Measurements from ENCODE around the gene C1orf56.

Gene C1orf56

GRCh38 chr1:151007853-151008243 is 39.7 kb upstream of the C1orf56 start:
- WGBS (ENCODE audit: extremely low coverage, insufficient coverage, low lambda C conversion rate) = no CpG with 5 or more reads among the region's 4 CpGs
- DNase-seq = no peak
- no peak overlapping the region for H3K27ac ChIP-seq (ENCODE audit: low read depth, low read length)
- peak overlapping the region; percentile 65 for H3K56ac ChIP-seq (ENCODE audit: low read length)
- peak overlapping the region; percentile 14 for H3K4me2 ChIP-seq (ENCODE audit: low read length)
- H2AK5ac ChIP-seq (ENCODE audit: low read length) = no peak overlapping the region
- H3K27me3 ChIP-seq (ENCODE audit: insufficient read depth, low read length, poor library complexity) = no peaks in the 10 kb centered on the region
- H4K8ac ChIP-seq (ENCODE audit: low read depth, low read length) = no peak overlapping the region
- H3K4me3 ChIP-seq (ENCODE audit: low read length) = no peak overlapping the region
- no peak overlapping the region for H2BK120ac ChIP-seq (ENCODE audit: low read depth, low read length)
- no peak overlapping the region for H2BK15ac ChIP-seq (replicated peaks; ENCODE audit: low read depth)
- H3K36me3 ChIP-seq (ENCODE audit: control insufficient read depth, insufficient read depth, low read length) = no peaks in the 10 kb centered on the region
- H3K4ac ChIP-seq (ENCODE audit: low read depth, low read length) = no peak overlapping the region
- no peaks in the 10 kb centered on the region for H3K79me2 ChIP-seq (ENCODE audit: control insufficient read depth, insufficient read depth, low read length)
- no peak overlapping the region for H4K5ac ChIP-seq (ENCODE audit: low read length)
- no peak overlapping the region for H3K18ac ChIP-seq (ENCODE audit: low read length)
- peak overlapping the region; percentile 14 for H3K9ac ChIP-seq (ENCODE audit: low read length)
- peaks cover 7% of the 10 kb centered on the region for H3K4me1 ChIP-seq (ENCODE audit: control insufficient read depth, low read depth, low read length)
- peaks cover 2% of the 10 kb centered on the region for H3K79me1 ChIP-seq (ENCODE audit: low read length)
- H2BK5ac ChIP-seq (ENCODE audit: low read length) = no peak overlapping the region
- no peak overlapping the region for H3K23ac ChIP-seq (ENCODE audit: low read length)

DNA sequence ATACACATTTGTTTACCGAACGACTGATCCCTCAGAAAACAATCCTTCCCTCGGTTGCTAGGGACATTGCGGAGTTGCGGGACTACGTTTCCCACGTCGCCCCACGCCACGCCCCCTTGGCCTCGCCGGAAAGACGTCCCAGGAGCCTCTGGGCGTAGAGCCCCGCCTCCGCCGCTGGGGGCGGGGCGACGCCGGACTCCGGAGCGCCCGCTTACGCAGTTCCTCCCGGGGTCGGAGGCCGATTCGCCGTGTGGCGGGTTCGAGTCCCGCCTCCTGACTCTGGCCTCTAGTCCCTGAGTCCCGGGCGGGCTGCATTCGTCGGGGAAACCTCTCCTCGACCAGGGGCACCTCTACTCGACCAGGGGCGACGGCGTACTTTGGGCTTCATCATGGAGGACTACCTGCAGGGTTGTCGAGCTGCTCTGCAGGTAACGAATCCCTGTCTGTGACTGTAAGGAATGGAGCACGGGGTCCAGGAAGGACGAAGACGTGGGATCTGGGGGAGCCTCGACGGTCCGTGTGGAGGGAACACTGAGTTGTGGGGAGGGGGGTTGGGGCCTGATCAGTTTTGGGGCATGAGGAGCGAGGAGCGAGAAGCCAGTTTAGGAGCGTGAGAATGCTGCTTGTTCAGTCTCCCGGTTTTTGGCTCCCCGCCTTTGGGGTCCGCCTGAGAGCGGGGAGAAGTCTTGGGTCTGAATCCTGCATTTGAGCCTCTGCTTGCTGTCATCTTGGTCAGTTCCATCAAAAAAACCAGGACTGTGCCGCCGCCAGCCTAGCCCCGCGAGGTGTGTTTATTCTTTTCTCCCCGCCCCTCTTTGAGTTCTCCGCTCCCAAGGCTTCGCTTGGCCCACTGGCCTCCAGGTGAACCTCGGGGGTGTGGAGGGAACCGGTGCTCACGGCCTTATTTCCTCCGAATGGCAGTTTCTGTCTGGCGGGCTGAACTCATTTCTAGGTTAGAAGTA is 39.0 kb upstream of the C1orf56 start, which contains the start of gene PRUNE1:
TSS of gene PRUNE1 (plus strand) at position 206 of the 962 bp plus-strand sequence. CDS start at position 390, 184 bp downstream.
- WGBS (ENCODE audit: extremely low coverage, insufficient coverage, low lambda C conversion rate) = no CpG with 5 or more reads among the region's 69 CpGs
- Histone ChIP-seq H3K36me3 (ENCODE audit: control insufficient read depth, insufficient read depth, low read length) (no peaks in the 10 kb centered on the region), H3K27me3 (ENCODE audit: insufficient read depth, low read length, poor library complexity) (no peaks in the 10 kb centered on the region), H2BK120ac (ENCODE audit: low read depth, low read length) (no peak within 1 kb of the TSS), H4K5ac (ENCODE audit: low read length) (no peak within 1 kb of the TSS), H3K4me1 (ENCODE audit: control insufficient read depth, low read depth, low read length) (peaks cover 7% of the 10 kb centered on the region), H3K18ac (ENCODE audit: low read length) (no peak within 1 kb of the TSS), H3K56ac (ENCODE audit: low read length) (peak within 1 kb of the TSS; percentile 97), H3K23ac (ENCODE audit: low read length) (no peak within 1 kb of the TSS), H3K79me1 (ENCODE audit: low read length) (peaks cover 2% of the 10 kb centered on the region), H3K9ac (ENCODE audit: low read length) (peak within 1 kb of the TSS; percentile 87), H3K4ac (ENCODE audit: low read depth, low read length) (no peak within 1 kb of the TSS), H3K27ac (ENCODE audit: low read depth, low read length) (no peak within 1 kb of the TSS), H4K8ac (ENCODE audit: low read depth, low read length) (no peak within 1 kb of the TSS), H2AK5ac (ENCODE audit: low read length) (no peak within 1 kb of the TSS), H3K79me2 (ENCODE audit: control insufficient read depth, insufficient read depth, low read length) (no peaks in the 10 kb centered on the region), H3K4me3 (ENCODE audit: low read length) (peak within 1 kb of the TSS; percentile 93), H2BK5ac (ENCODE audit: low read length) (peak within 1 kb of the TSS; percentile 43), H3K4me2 (ENCODE audit: low read length) (peak within 1 kb of the TSS; percentile 61), H2BK15ac (replicated peaks; ENCODE audit: low read depth) (no peak within 1 kb of the TSS)
- peak; percentile 99 for DNase-seq

DNA sequence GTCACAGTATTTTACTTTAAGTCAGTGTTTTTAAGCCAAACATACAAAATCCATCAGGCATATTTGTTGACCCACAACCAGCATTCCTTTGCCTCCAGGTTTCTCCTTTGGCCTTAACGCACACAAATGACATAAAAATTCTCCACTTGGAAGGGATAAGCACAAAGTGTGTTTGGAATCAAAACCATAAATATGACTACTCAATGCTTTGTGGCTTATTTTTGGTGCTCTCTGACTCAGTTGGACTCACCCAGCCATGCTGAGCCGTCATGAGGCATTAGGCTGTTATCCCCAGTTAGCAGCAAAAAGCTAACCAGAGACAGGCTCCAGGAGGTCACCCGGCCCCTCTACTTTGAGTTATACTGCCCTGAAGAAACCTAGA is 38.4 kb upstream of the C1orf56 start:
- H2BK15ac ChIP-seq (replicated peaks; ENCODE audit: low read depth) = no peak overlapping the region
- H3K4me1 ChIP-seq (ENCODE audit: control insufficient read depth, low read depth, low read length) = peaks cover 7% of the 10 kb centered on the region
- H3K23ac ChIP-seq (ENCODE audit: low read length) = no peak overlapping the region
- no peak overlapping the region for H2BK5ac ChIP-seq (ENCODE audit: low read length)
- H3K56ac ChIP-seq (ENCODE audit: low read length) = peak overlapping the region; percentile 97
- peak overlapping the region; percentile 87 for H3K9ac ChIP-seq (ENCODE audit: low read length)
- no peak overlapping the region for H3K18ac ChIP-seq (ENCODE audit: low read length)
- no peak overlapping the region for H2BK120ac ChIP-seq (ENCODE audit: low read depth, low read length)
- H3K27me3 ChIP-seq (ENCODE audit: insufficient read depth, low read length, poor library complexity) = no peaks in the 10 kb centered on the region
- H2AK5ac ChIP-seq (ENCODE audit: low read length) = no peak overlapping the region
- no peak overlapping the region for H4K8ac ChIP-seq (ENCODE audit: low read depth, low read length)
- H4K5ac ChIP-seq (ENCODE audit: low read length) = no peak overlapping the region
- no peak overlapping the region for H3K27ac ChIP-seq (ENCODE audit: low read depth, low read length)
- H3K4me3 ChIP-seq (ENCODE audit: low read length) = peak overlapping the region; percentile 93
- H3K4me2 ChIP-seq (ENCODE audit: low read length) = peak overlapping the region; percentile 61
- H3K4ac ChIP-seq (ENCODE audit: low read depth, low read length) = no peak overlapping the region
- peaks cover 2% of the 10 kb centered on the region for H3K79me1 ChIP-seq (ENCODE audit: low read length)
- no peaks in the 10 kb centered on the region for H3K79me2 ChIP-seq (ENCODE audit: control insufficient read depth, insufficient read depth, low read length)
- DNase-seq = no peak
- no peaks in the 10 kb centered on the region for H3K36me3 ChIP-seq (ENCODE audit: control insufficient read depth, insufficient read depth, low read length)
- WGBS (ENCODE audit: extremely low coverage, insufficient coverage, low lambda C conversion rate) = no CpG with 5 or more reads among the region's 3 CpGs

DNA sequence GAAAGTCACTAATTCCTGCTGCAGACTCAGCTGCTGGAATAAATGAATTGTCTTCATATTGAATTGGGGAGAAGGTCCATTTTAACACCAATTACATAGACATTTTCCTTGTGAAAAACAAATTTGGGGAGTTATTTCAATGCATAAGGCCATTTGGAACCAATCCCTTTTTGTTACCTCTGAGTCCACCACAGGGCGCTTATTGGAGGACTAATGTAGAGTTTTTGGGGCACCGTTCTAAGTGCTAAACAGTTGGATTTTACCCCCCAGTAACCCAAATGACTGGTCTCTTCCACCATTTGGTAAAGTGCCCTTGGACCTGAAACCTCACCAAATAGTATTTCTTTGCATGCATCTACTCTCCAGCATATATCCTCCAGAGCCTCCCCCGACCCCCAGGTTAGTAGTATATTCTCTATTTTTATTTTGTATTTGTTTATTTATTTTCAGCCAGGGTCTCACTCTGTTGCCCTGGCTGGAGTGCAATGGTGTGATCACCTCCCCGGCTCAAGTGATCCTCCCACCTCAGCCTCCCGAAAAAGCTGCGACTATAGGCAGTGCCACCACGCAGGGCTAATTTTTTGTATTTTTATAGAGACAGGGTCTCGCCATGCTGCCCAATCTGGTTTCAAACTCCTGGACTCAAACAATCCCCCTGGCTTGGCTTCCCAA is 37.7 kb upstream of the C1orf56 start:
- no peak for DNase-seq
- Histone ChIP-seq H3K27me3 (ENCODE audit: insufficient read depth, low read length, poor library complexity) (no peaks in the 10 kb centered on the region), H3K4me3 (ENCODE audit: low read length) (no peak overlapping the region), H3K79me2 (ENCODE audit: control insufficient read depth, insufficient read depth, low read length) (no peaks in the 10 kb centered on the region), H3K9ac (ENCODE audit: low read length) (no peak overlapping the region), H2BK120ac (ENCODE audit: low read depth, low read length) (no peak overlapping the region), H4K8ac (ENCODE audit: low read depth, low read length) (no peak overlapping the region), H3K79me1 (ENCODE audit: low read length) (peaks cover 2% of the 10 kb centered on the region), H3K4me1 (ENCODE audit: control insufficient read depth, low read depth, low read length) (peaks cover 7% of the 10 kb centered on the region), H3K4me2 (ENCODE audit: low read length) (no peak overlapping the region), H3K18ac (ENCODE audit: low read length) (no peak overlapping the region), H3K36me3 (ENCODE audit: control insufficient read depth, insufficient read depth, low read length) (no peaks in the 10 kb centered on the region), H3K23ac (ENCODE audit: low read length) (no peak overlapping the region), H3K56ac (ENCODE audit: low read length) (no peak overlapping the region), H3K4ac (ENCODE audit: low read depth, low read length) (no peak overlapping the region), H3K27ac (ENCODE audit: low read depth, low read length) (no peak overlapping the region), H2AK5ac (ENCODE audit: low read length) (no peak overlapping the region), H4K5ac (ENCODE audit: low read length) (no peak overlapping the region), H2BK5ac (ENCODE audit: low read length) (no peak overlapping the region), H2BK15ac (replicated peaks; ENCODE audit: low read depth) (no peak overlapping the region)
- WGBS (ENCODE audit: extremely low coverage, insufficient coverage, low lambda C conversion rate) = no CpG with 5 or more reads among the region's 8 CpGs

DNA sequence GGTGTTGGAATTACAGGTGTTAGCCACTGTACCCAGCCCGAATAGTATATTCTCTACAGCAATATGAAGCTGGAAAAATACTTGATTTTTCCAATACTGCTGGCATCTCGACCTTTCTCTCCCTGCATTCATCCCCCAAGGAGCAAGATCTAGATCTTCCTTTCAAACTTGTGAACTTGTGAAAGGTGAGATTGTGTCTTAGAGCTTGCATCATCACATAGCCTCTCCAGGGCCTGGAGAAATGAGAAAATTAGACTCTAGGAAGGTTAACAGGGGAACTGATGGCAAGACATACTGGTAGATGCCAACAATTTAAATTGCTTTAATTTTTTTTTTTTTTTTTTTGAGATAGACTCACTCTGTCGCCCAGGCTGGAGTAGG is 37.2 kb upstream of the C1orf56 start:
- Histone ChIP-seq H3K18ac (ENCODE audit: low read length) (no peak overlapping the region), H4K8ac (ENCODE audit: low read depth, low read length) (no peak overlapping the region), H3K56ac (ENCODE audit: low read length) (no peak overlapping the region), H2BK120ac (ENCODE audit: low read depth, low read length) (no peak overlapping the region), H3K9ac (ENCODE audit: low read length) (no peak overlapping the region), H3K79me2 (ENCODE audit: control insufficient read depth, insufficient read depth, low read length) (no peaks in the 10 kb centered on the region), H2AK5ac (ENCODE audit: low read length) (no peak overlapping the region), H3K23ac (ENCODE audit: low read length) (no peak overlapping the region), H2BK15ac (replicated peaks; ENCODE audit: low read depth) (no peak overlapping the region), H3K4me2 (ENCODE audit: low read length) (no peak overlapping the region), H3K27me3 (ENCODE audit: insufficient read depth, low read length, poor library complexity) (no peaks in the 10 kb centered on the region), H3K36me3 (ENCODE audit: control insufficient read depth, insufficient read depth, low read length) (no peaks in the 10 kb centered on the region), H3K4me3 (ENCODE audit: low read length) (no peak overlapping the region), H3K4me1 (ENCODE audit: control insufficient read depth, low read depth, low read length) (peaks cover 7% of the 10 kb centered on the region), H3K79me1 (ENCODE audit: low read length) (peaks cover 2% of the 10 kb centered on the region), H3K27ac (ENCODE audit: low read depth, low read length) (no peak overlapping the region), H2BK5ac (ENCODE audit: low read length) (no peak overlapping the region), H3K4ac (ENCODE audit: low read depth, low read length) (no peak overlapping the region), H4K5ac (ENCODE audit: low read length) (no peak overlapping the region)
- DNase-seq = no peak
- no CpG with 5 or more reads among the region's 3 CpGs for WGBS (ENCODE audit: extremely low coverage, insufficient coverage, low lambda C conversion rate)
